Measurements from ENCODE around the gene CEP63. TPM values are rescaled to one million over a fixed set of nuclear protein-coding genes. Genes with fewer than 3 reads are reported as not detected.

Gene CEP63
- total RNA-seq, 1 donor from 2014 or later: 26.3 TPM

DNA sequence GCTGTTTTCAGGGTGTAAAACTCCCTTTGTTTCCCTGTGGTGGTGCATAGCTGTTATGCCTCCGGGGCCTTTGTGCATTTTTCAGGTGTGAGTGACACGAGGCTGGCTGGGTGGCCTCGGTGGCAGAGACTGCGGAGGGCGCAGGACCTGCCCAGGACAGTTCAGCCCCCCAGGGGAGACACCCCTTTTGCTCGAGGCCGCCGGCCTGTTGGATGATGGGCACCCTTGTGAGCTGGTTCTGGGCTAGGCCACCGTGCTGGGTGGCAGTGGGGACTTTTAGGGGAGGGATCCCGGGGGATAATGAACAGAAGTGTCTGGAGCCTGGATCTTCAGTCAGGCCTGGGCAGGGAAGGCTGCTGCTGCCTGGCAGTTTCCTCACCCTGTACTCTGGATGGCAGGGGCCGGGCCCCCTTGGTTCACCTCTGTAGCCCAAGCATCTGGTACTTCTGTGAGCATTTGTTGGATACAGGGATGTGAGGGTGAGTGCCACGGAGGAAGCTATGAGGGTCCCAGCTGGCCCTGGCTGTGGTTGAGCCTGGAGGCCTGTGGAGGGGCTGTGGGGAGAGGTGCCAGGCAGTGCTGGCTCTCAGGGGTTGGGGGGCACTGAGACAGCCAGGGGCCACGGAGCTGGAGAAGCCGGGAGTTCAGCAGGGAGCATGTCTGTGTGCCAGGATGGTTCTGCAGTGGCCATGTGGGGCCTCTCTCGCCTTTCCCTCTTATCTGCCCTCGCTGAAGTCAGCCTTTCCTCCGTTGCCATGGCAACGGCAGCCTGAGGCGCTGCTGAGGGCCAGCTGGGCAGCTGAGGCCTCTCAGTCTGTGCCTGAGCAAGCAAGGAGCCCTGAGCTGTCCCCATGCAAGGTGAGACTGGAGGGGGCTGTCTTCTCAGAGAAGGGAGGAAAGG lies 115.9 kb downstream of the CEP63 start:
- Mint-ChIP-seq H3K27me3 (ENCODE audit: unreplicated experiment) (peaks cover 14% of the 10 kb centered on the region), H3K27ac (ENCODE audit: unreplicated experiment) (no peak overlapping the region), H3K9me3 (ENCODE audit: unreplicated experiment) (no peaks in the 10 kb centered on the region), H3K36me3 (ENCODE audit: unreplicated experiment) (no peaks in the 10 kb centered on the region), H3K4me1 (ENCODE audit: unreplicated experiment) (peaks cover 20% of the 10 kb centered on the region), H3K4me3 (ENCODE audit: unreplicated experiment) (no peak overlapping the region)
- TF ChIP-seq, protein P1, sequence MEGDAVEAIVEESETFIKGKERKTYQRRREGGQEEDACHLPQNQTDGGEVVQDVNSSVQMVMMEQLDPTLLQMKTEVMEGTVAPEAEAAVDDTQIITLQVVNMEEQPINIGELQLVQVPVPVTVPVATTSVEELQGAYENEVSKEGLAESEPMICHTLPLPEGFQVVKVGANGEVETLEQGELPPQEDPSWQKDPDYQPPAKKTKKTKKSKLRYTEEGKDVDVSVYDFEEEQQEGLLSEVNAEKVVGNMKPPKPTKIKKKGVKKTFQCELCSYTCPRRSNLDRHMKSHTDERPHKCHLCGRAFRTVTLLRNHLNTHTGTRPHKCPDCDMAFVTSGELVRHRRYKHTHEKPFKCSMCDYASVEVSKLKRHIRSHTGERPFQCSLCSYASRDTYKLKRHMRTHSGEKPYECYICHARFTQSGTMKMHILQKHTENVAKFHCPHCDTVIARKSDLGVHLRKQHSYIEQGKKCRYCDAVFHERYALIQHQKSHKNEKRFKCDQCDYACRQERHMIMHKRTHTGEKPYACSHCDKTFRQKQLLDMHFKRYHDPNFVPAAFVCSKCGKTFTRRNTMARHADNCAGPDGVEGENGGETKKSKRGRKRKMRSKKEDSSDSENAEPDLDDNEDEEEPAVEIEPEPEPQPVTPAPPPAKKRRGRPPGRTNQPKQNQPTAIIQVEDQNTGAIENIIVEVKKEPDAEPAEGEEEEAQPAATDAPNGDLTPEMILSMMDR (IDR thresholded peaks at IDR 0.05): no peak
- no peak for DNase-seq (ENCODE audit: extremely low spot score, unreplicated experiment)

DNA sequence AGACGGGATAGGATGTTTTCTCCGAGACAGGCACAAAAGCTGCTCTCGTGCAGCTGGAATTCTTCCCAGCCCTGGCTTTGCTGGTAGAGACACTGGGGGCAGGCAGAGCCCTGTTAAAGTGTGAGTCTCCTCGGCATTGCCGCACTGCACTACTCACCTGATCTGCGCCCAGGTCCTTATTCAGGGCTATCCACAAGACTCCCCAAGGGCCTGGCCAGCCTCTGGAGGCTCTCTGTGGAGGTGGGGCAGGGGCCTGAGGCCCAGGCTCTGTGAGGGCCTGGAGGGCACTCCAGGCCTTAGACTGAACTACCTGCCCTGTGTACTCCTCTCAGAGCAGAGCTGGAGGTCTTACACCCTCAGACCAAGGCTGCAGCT lies 116.6 kb downstream of the CEP63 start:
- Mint-ChIP-seq H3K4me3 (ENCODE audit: unreplicated experiment) (no peak overlapping the region), H3K27me3 (ENCODE audit: unreplicated experiment) (peaks cover 12% of the 10 kb centered on the region), H3K9me3 (ENCODE audit: unreplicated experiment) (no peaks in the 10 kb centered on the region), H3K27ac (ENCODE audit: unreplicated experiment) (no peak overlapping the region), H3K4me1 (ENCODE audit: unreplicated experiment) (peaks cover 20% of the 10 kb centered on the region), H3K36me3 (ENCODE audit: unreplicated experiment) (no peaks in the 10 kb centered on the region)
- TF ChIP-seq, protein P1 (IDR thresholded peaks at IDR 0.05): no peak
- DNase-seq (ENCODE audit: extremely low spot score, unreplicated experiment): no peak

DNA sequence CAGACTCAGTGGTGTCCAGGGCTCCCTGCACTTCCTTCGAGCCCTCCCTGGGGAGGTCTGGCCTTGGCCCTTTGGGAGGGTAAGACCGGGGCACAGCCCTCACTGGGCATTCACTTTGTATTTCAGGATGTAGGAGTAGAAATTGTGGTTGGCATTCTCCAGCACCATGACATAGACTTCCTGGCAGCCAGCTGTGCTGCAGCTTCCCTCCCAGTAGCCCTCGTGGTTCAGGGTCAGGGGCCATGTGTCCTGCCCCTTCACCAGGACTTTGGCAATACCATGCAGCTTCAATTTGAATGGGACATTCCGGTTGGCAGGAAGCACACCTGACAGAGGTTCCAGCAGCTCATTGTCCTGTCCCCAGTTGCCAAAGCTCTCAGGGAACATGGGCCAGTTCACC lies 117.6 kb downstream of the CEP63 start:
- H3K36me3 Mint-ChIP-seq (ENCODE audit: unreplicated experiment): no peaks in the 10 kb centered on the region
- no peaks in the 10 kb centered on the region for H3K9me3 Mint-ChIP-seq (ENCODE audit: unreplicated experiment)
- H3K27me3 Mint-ChIP-seq (ENCODE audit: unreplicated experiment): peaks cover 13% of the 10 kb centered on the region
- DNase-seq (ENCODE audit: extremely low spot score, unreplicated experiment): no peak
- H3K4me1 Mint-ChIP-seq (ENCODE audit: unreplicated experiment): peaks cover 20% of the 10 kb centered on the region
- no peak overlapping the region for H3K4me3 Mint-ChIP-seq (ENCODE audit: unreplicated experiment)
- H3K27ac Mint-ChIP-seq (ENCODE audit: unreplicated experiment): no peak overlapping the region
- TF ChIP-seq, protein P1 (IDR thresholded peaks at IDR 0.05): no peak

DNA sequence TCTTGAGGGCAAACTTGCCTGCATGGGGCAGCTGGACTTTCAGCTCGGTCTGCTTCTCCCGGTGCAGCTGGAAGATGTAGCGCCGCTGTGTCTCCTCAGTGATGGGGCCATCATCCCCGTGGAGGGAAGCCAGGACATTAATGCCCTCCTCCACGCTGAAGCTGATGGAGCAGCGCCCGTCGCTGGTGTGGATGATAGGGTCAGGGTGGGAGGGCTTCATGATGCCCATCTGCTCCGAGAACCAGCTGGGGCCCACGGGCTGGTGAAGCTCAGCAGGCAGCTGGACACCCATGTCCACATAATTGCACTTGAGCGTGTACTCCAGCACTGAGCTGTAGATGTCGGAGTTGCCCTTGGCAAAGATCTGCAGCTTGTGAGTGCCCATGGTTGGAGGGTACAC lies 118.1 kb downstream of the CEP63 start:
- H3K9me3 Mint-ChIP-seq (ENCODE audit: unreplicated experiment): no peaks in the 10 kb centered on the region
- peaks cover 15% of the 10 kb centered on the region for H3K4me1 Mint-ChIP-seq (ENCODE audit: unreplicated experiment)

DNA sequence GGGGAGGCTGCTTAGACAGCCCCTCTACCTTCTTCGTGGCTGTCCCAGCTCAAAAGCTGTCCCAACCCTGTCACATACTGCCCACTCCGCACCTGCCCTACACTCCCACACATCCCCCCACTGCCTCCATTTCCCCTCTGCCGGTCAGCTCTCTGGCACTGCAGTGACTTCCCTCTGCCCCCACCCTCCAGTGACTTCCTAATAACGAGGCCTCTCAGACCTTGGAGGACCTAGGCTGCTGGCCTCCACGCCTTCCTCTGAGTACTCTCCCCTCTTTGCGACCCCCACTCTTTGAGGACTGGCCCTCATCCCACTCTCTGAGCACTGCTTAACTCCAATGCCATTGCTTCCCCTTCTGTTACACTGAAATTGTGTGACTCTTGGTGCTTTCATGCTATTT lies 119.7 kb downstream of the CEP63 start:
- H3K27me3 Mint-ChIP-seq (ENCODE audit: unreplicated experiment): peaks cover 20% of the 10 kb centered on the region
- TF ChIP-seq, protein P1 (IDR thresholded peaks at IDR 0.05): no peak
- peaks cover 9% of the 10 kb centered on the region for H3K4me1 Mint-ChIP-seq (ENCODE audit: unreplicated experiment)
- H3K9me3 Mint-ChIP-seq (ENCODE audit: unreplicated experiment): no peaks in the 10 kb centered on the region
- no peak overlapping the region for H3K27ac Mint-ChIP-seq (ENCODE audit: unreplicated experiment)
- no peak overlapping the region for H3K4me3 Mint-ChIP-seq (ENCODE audit: unreplicated experiment)
- DNase-seq (ENCODE audit: extremely low spot score, unreplicated experiment): no peak
- H3K36me3 Mint-ChIP-seq (ENCODE audit: unreplicated experiment): no peaks in the 10 kb centered on the region

More for the DNA sequence above, 118.1 kb downstream of the CEP63 start:
- Mint-ChIP-seq H3K4me3 (ENCODE audit: unreplicated experiment) (no peak overlapping the region), H3K27ac (ENCODE audit: unreplicated experiment) (no peak overlapping the region), H3K27me3 (ENCODE audit: unreplicated experiment) (peaks cover 16% of the 10 kb centered on the region), H3K36me3 (ENCODE audit: unreplicated experiment) (no peaks in the 10 kb centered on the region)
- DNase-seq (ENCODE audit: extremely low spot score, unreplicated experiment): no peak
- TF ChIP-seq, protein P1 (IDR thresholded peaks at IDR 0.05): no peak

All from osteocyte (in vitro differentiated cells).